ENCODE results near the gene JUP.
"Not testable (repeated sequence)": the region's sequence is repeated elsewhere in the genome, so short reads cannot be mapped to it uniquely, and the experiment has no call there.

JUP gene

GRCh38 chr17:41777574-41778188 lies 8.8 kb downstream of the JUP start:
- FAIRE-seq = no peak

- FAIRE-seq = no peak
Observed at GRCh38 chr17:41777157-41777573, 9.3 kb downstream of the JUP start.

GRCh38 chr17:41776262-41776900 lies 10.1 kb downstream of the JUP start:
- FAIRE-seq = not testable (repeated sequence)

GRCh38 chr17:41775394-41776226 lies 10.9 kb downstream of the JUP start:
- FAIRE-seq = no peak

GRCh38 chr17:41773731-41774193 lies 12.7 kb downstream of the JUP start:
- FAIRE-seq = no peak

- no peak for FAIRE-seq
Observed at GRCh38 chr17:41773190-41773588, 13.3 kb downstream of the JUP start.

GRCh38 chr17:41772586-41773189 lies 13.8 kb downstream of the JUP start:
- no peak for FAIRE-seq

- no peak for FAIRE-seq
Observed at GRCh38 chr17:41772218-41772585, 14.3 kb downstream of the JUP start.

GRCh38 chr17:41771389-41772206 lies 14.9 kb downstream of the JUP start:
- FAIRE-seq = no peak

GRCh38 chr17:41769985-41770384 lies 16.5 kb downstream of the JUP start:
- no peak for FAIRE-seq

GRCh38 chr17:41769346-41769862 lies 17.1 kb downstream of the JUP start:
- no peak for FAIRE-seq

GRCh38 chr17:41768682-41769288 lies 17.7 kb downstream of the JUP start:
- no peak for FAIRE-seq

- FAIRE-seq = no peak
Observed at GRCh38 chr17:41767324-41768042, 19.0 kb downstream of the JUP start.

GRCh38 chr17:41766135-41766534 lies 20.4 kb downstream of the JUP start:
- FAIRE-seq = no peak

- no peak for FAIRE-seq
Observed at GRCh38 chr17:41763327-41763726, 23.2 kb downstream of the JUP start.

- no peak for FAIRE-seq
Observed at GRCh38 chr17:41762841-41763240, 23.7 kb downstream of the JUP start.

GRCh38 chr17:41762391-41762790 lies 24.1 kb downstream of the JUP start:
- FAIRE-seq = no peak

- no peak for FAIRE-seq
Observed at GRCh38 chr17:41760878-41761277, 25.6 kb downstream of the JUP start.

GRCh38 chr17:41758601-41759000 lies 27.9 kb downstream of the JUP start:
- no peak for FAIRE-seq

- no peak for FAIRE-seq
Observed at GRCh38 chr17:41754066-41754465, 32.4 kb downstream of the JUP start.

GRCh38 chr17:41751288-41751687 lies 35.2 kb downstream of the JUP start:
- no peak for FAIRE-seq
